Vagina (tissue), 2 donors: ENCODE measurements around the gene SNX9. TPM values are rescaled to one million over a fixed set of nuclear protein-coding genes. Genes with fewer than 3 reads are reported as not detected.
"Not testable (repeated sequence)": the region's sequence is repeated elsewhere in the genome, so short reads cannot be mapped to it uniquely, and the experiment has no call there.

ENCODE experiments used
- DNase-seq, 2 donors: peaks; one replicate each; pipeline ENCODE4 v3.0.0-alpha.2; 2017; ENCODE audit errors: extremely low spot score in 2 of 2
- H3K27ac ChIP-seq: fragments of 200-600 bp; sonication (generic); one replicate; pipeline ENCODE4 v1.5.1; 2019
- H3K27me3 ChIP-seq: fragments of 200-600 bp; sonication (generic); one replicate; pipeline ENCODE4 v1.5.1; 2019
- H3K36me3 ChIP-seq, 2 donors: fragments of 200-600 bp; sonication (generic); one replicate each; pipeline ENCODE4 v1.5.1; 2017 to 2019
- H3K4me1 ChIP-seq: fragments of 200-600 bp; sonication (generic); one replicate; pipeline ENCODE4 v1.5.1; 2019
- H3K4me3 ChIP-seq, 2 donors: fragments of 200-600 bp; sonication (generic); 1 replicate in 1 of 2; 2 replicates in 1 of 2; pipeline ENCODE4 v1.5.1; 2016 to 2019
- H3K9me3 ChIP-seq: fragments of 200-600 bp; sonication (generic); one replicate; pipeline ENCODE4 v1.5.1; 2019
- CTCF ChIP-seq, 3 experiments: fragments of 450-650 bp in 2 of 3; fragments of 200-600 bp in 1 of 3; sonication (generic) in 1 of 3; IDR thresholded peaks; one replicate each; pipeline ENCODE4 v1.5.1; 2017 to 2019; ENCODE audit warnings: antibody characterized with exemption in 3 of 3, mild to moderate bottlenecking in 2 of 3, moderate library complexity in 2 of 3
- POLR2A ChIP-seq, 2 donors: fragments of 450-650 bp; IDR thresholded peaks; one replicate each; pipeline ENCODE4 v1.6.1; 2017; ENCODE audit warnings: antibody characterized with exemption in 2 of 2, mild to moderate bottlenecking in 2 of 2, moderate library complexity in 2 of 2
- POLR2AphosphoS5 ChIP-seq, 2 donors: sonication (generic); formaldehyde crosslinking; IDR thresholded peaks; one replicate each; pipeline ENCODE4 v1.9.0; 2017; ENCODE audit warnings: antibody characterized with exemption in 2 of 2, mild to moderate bottlenecking in 2 of 2, low read depth in 1 of 2; ENCODE audit not compliant: insufficient read depth in 1 of 2
- intact Hi-C: fragments of 100-400 bp; cut with DNase I; formaldehyde crosslinking; loops from one replicate; pipeline ENCODE4 v1.15.1; 2023
- total RNA-seq: library from RNA; depleted of rRNA; stranded (reverse); fragments of >200 nt; gene quantifications from one replicate; pipeline ENCODE4 v1.2.3, GENCODE V29; 2016

Gene SNX9
- total RNA-seq, 1 donor from 2014 or later: 61.4 TPM

- H3K27ac ChIP-seq: no peak overlapping the region
- H3K9me3 ChIP-seq: peaks cover 6% of the 10 kb centered on the region
- no peaks in the 10 kb centered on the region for H3K36me3 ChIP-seq
- peaks cover 24% of the 10 kb centered on the region for H3K4me1 ChIP-seq
- no peaks in the 10 kb centered on the region for H3K27me3 ChIP-seq
- DNase-seq: no peak
- no peak overlapping the region for H3K4me3 ChIP-seq
- intact Hi-C loops: no loop called here
- no peak for TF ChIP-seq CTCF (IDR thresholded peaks at IDR 0.05)
- no peak for TF ChIP-seq POLR2A (IDR thresholded peaks at IDR 0.05)
- TF ChIP-seq POLR2AphosphoS5 (IDR thresholded peaks at IDR 0.05; ENCODE audit: insufficient read depth in 1 of 2, low read depth in 1 of 2): no peak
These were observed 30.2 kb downstream of the SNX9 start for GRCh38 chr6:157853018-157853805.

DNA sequence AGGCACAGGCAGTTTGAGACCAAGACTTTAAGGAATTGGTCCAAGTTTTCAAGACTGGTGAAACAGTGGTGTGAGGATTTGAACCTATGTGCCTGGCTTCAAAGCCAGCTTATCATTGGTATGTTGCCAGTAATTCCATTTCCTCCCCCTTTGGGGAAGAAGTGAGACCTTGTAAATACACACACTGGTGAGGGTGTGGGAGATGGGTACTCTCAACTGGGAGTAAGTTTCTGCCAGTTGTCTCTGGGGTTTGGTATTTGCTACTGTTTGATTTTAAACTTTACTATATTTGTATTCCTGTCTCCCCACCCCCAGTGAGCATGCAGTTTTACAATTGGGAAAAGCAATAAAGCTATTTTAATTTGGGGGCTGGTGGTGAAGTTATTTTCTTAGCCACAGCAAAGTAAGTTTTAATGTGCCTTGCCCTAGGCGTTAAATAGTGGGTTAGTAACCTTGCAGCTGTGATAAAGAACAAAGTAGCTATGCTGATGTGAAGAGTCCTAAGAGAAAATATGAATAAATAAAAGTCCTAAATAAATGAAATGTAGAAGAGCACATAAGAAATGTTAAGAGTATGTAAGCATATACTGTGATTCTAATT lies 31.0 kb downstream of the SNX9 start:
- no peak overlapping the region for H3K4me3 ChIP-seq
- H3K36me3 ChIP-seq: no peaks in the 10 kb centered on the region
- H3K9me3 ChIP-seq: peaks cover 6% of the 10 kb centered on the region
- no peak for DNase-seq
- H3K27ac ChIP-seq: no peak overlapping the region
- no peaks in the 10 kb centered on the region for H3K27me3 ChIP-seq
- peaks cover 16% of the 10 kb centered on the region for H3K4me1 ChIP-seq
- TF ChIP-seq CTCF (IDR thresholded peaks at IDR 0.05) (no peak), POLR2AphosphoS5 (IDR thresholded peaks at IDR 0.05; ENCODE audit: insufficient read depth in 1 of 2, low read depth in 1 of 2) (no peak), POLR2A (IDR thresholded peaks at IDR 0.05) (no peak)
- intact Hi-C loops: no loop called here

- no peak for DNase-seq
- H3K27ac ChIP-seq: no peak overlapping the region
- TF ChIP-seq CTCF (IDR thresholded peaks at IDR 0.05) (no peak), POLR2AphosphoS5 (IDR thresholded peaks at IDR 0.05; ENCODE audit: insufficient read depth in 1 of 2, low read depth in 1 of 2) (no peak), POLR2A (IDR thresholded peaks at IDR 0.05) (no peak)
- peaks cover 8% of the 10 kb centered on the region for H3K4me1 ChIP-seq
- intact Hi-C loops: no loop called here
- H3K27me3 ChIP-seq: no peaks in the 10 kb centered on the region
- H3K36me3 ChIP-seq: no peaks in the 10 kb centered on the region
- H3K9me3 ChIP-seq: peaks cover 6% of the 10 kb centered on the region
- H3K4me3 ChIP-seq: no peak overlapping the region
These were observed 32.3 kb downstream of the SNX9 start for GRCh38 chr6:157855325-157855724.

DNA sequence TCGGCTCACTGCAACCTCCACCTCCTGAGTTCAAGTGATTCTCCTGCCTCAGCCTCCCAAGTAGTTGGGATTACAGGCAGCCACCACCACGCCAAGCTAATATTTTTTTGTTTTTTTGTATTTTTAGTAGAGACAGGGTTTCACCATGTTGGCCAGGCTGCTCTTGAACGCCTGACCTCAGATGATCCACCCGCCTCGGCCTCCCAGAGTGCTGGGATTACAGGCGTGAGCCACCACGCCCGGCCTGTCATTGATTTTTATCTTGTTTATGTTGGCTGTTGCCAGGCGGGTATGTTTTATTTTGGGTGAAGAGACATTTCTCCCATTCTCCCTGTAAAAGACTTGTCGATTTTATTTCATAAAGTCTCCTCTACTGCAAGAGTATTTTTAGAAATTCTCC lies 32.8 kb downstream of the SNX9 start:
- H3K4me3 ChIP-seq, H3K36me3 ChIP-seq, H3K27me3 ChIP-seq, H3K9me3 ChIP-seq, DNase-seq, H3K27ac ChIP-seq, intact Hi-C loops: not testable (repeated sequence)
- peaks cover 10% of the 10 kb centered on the region for H3K4me1 ChIP-seq

- H3K27ac ChIP-seq, intact Hi-C loops, H3K4me3 ChIP-seq, DNase-seq, H3K36me3 ChIP-seq, H3K9me3 ChIP-seq, H3K27me3 ChIP-seq: not testable (repeated sequence)
- H3K4me1 ChIP-seq: peaks cover 30% of the 10 kb centered on the region
These were observed 35.6 kb downstream of the SNX9 start for GRCh38 chr6:157858664-157859063.

GRCh38 chr6:157859775-157860504 lies 36.9 kb downstream of the SNX9 start:
- DNase-seq: no peak
- no peaks in the 10 kb centered on the region for H3K9me3 ChIP-seq
- no peak overlapping the region for H3K27ac ChIP-seq
- peaks cover 39% of the 10 kb centered on the region for H3K4me1 ChIP-seq
- no peaks in the 10 kb centered on the region for H3K36me3 ChIP-seq
- TF ChIP-seq POLR2AphosphoS5 (IDR thresholded peaks at IDR 0.05; ENCODE audit: insufficient read depth in 1 of 2, low read depth in 1 of 2) (no peak), POLR2A (IDR thresholded peaks at IDR 0.05) (no peak)
- H3K4me3 ChIP-seq: no peak overlapping the region
- intact Hi-C loops: no loop called here
- no peaks in the 10 kb centered on the region for H3K27me3 ChIP-seq
